Gastrocnemius medialis (tissue), 4 donors: ENCODE results near the gene ELAVL1. TPM values are rescaled to one million over a fixed set of nuclear protein-coding genes. Genes with fewer than 3 reads are reported as not detected.

Experiments used
- ATAC-seq, 2 donors: fragments of 150-250 bp; one replicate each; pipeline ENCODE4 v1.9.1; 2016
- DNase-seq, 2 donors: peaks; one replicate each; pipeline ENCODE4 v3.0.0-alpha.2; 2019
- H3K27ac ChIP-seq, 4 donors: fragments of 200-600 bp; sonication (generic); 1 replicate in 1 of 4; 2 replicates in 3 of 4; pipeline ENCODE4 v1.5.1; 2016 to 2018; ENCODE audit warnings: mild to moderate bottlenecking in 2 of 4, moderate library complexity in 1 of 4
- H3K27me3 ChIP-seq, 3 donors: fragments of 200-600 bp; sonication (generic) in 2 of 3; 1 replicate in 1 of 3; 2 replicates in 2 of 3; pipeline versions ENCODE4 v1.5.1 to v1.6.0; 2016 to 2019; ENCODE audit warnings: mild to moderate bottlenecking in 1 of 3, moderate library complexity in 1 of 3
- H3K36me3 ChIP-seq, 2 donors: fragments of 200-600 bp; sonication (generic) in 1 of 2; one replicate each; pipeline ENCODE4 v1.5.1; 2017 to 2018
- H3K4me1 ChIP-seq, 2 donors: fragments of 200-600 bp; sonication (generic) in 1 of 2; one replicate each; pipeline ENCODE4 v1.5.1; 2016 to 2017; ENCODE audit warnings: mild to moderate bottlenecking in 2 of 2
- H3K4me3 ChIP-seq, 4 donors: fragments of 200-600 bp; sonication (generic) in 3 of 4; 1 replicate in 1 of 4; 2 replicates in 3 of 4; pipeline ENCODE4 v1.5.1; 2016 to 2019; ENCODE audit warnings: mild to moderate bottlenecking in 2 of 4
- H3K9me3 ChIP-seq, 3 donors: fragments of 200-600 bp; sonication (generic) in 2 of 3; 1 replicate in 1 of 3; 2 replicates in 2 of 3; pipeline ENCODE4 v1.5.1; 2016 to 2019
- POLR2A ChIP-seq, 2 donors: fragments of 450-650 bp; IDR thresholded peaks; one replicate each; pipeline ENCODE4 v1.6.1; 2017; ENCODE audit warnings: antibody characterized with exemption in 2 of 2, mild to moderate bottlenecking in 2 of 2, moderate library complexity in 2 of 2
- in situ Hi-C, 4 donors: fragments of 200-750 bp; cut with MboI; loops; one replicate each; pipeline versions ENCODE4 v1.15.0 to v1.8.0; 2017; ENCODE audit warnings: low sequenced_read_pairs in 4 of 4
- intact Hi-C: fragments of 100-400 bp; cut with DNase I; formaldehyde crosslinking; loops from one replicate; pipeline ENCODE4 v1.15.1; 2023; ENCODE audit warnings: low total_unique reads
- total RNA-seq, 4 donors: library from RNA; depleted of rRNA; stranded (reverse); fragments of >200 nt; gene quantifications; one replicate each; pipeline versions ENCODE4 v1.1.0 to v1.2.3, GENCODE V29; 2016
- TF ChIP-seq, protein P1 (sequence below), 5 experiments: fragments of 450-650 bp in 3 of 5; fragments of 200-600 bp in 2 of 5; sonication (generic) in 2 of 5; IDR thresholded peaks in 4 of 5; conservative IDR thresholded peaks in 1 of 5; 1 replicate in 4 of 5; 2 replicates in 1 of 5; pipeline ENCODE4 v1.5.1; 2016 to 2019; ENCODE audit warnings: antibody characterized with exemption in 5 of 5, mild to moderate bottlenecking in 3 of 5, moderate library complexity in 3 of 5

ELAVL1 gene
- total RNA-seq, 4 donors from 2014 or later = 18.2 to 40.5 (median 28.9) TPM

DNA sequence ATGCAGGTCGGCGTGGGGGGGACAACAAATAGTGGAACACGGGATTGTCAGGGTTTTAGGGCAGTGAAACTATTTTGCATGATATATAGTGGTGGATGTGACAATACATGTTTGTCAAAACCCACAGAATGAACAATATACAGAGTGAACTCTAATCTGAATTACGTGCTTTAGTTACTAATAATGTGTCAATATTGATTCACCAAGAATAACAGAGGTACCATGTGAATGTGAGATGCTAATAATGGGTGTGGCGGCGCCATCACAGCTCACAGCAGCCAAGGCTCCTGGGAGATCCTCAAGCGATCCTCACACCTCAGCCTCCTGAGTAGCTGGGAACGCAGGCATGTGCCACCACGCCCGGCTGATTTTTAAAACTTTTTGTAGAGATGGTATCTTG, 12.9 kb downstream of the ELAVL1 start:
- Histone ChIP-seq H3K9me3 (no peaks in the 10 kb centered on the region), H3K4me3 (no peak overlapping the region), H3K27me3 (no peaks in the 10 kb centered on the region), H3K4me1 (peaks cover 38 to 41% of the 10 kb centered on the region in 2 donors), H3K27ac (peak overlapping the region; percentile 84 to 91 (median 89)), H3K36me3 (peaks cover 0 to 29% of the 10 kb centered on the region in 2 donors)
- intact Hi-C loops = no loop called here
- ATAC-seq (no peak), DNase-seq (no peak)
- no peak for TF ChIP-seq POLR2A (IDR thresholded peaks at IDR 0.05)
- TF ChIP-seq, protein P1, sequence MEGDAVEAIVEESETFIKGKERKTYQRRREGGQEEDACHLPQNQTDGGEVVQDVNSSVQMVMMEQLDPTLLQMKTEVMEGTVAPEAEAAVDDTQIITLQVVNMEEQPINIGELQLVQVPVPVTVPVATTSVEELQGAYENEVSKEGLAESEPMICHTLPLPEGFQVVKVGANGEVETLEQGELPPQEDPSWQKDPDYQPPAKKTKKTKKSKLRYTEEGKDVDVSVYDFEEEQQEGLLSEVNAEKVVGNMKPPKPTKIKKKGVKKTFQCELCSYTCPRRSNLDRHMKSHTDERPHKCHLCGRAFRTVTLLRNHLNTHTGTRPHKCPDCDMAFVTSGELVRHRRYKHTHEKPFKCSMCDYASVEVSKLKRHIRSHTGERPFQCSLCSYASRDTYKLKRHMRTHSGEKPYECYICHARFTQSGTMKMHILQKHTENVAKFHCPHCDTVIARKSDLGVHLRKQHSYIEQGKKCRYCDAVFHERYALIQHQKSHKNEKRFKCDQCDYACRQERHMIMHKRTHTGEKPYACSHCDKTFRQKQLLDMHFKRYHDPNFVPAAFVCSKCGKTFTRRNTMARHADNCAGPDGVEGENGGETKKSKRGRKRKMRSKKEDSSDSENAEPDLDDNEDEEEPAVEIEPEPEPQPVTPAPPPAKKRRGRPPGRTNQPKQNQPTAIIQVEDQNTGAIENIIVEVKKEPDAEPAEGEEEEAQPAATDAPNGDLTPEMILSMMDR (IDR thresholded peaks at IDR 0.05 in 4 of 5, conservative IDR thresholded peaks at IDR 0.05 in 1 of 5) = no peak
- in situ Hi-C loops = no loop called here

- no peak overlapping the region for H3K4me3 ChIP-seq
- H3K27ac ChIP-seq = peak overlapping the region in 1 of 4 donors; percentile 4
- in situ Hi-C loops (no loop called here), intact Hi-C loops (no loop called here)
- no peaks in the 10 kb centered on the region for H3K9me3 ChIP-seq
- no peaks in the 10 kb centered on the region for H3K27me3 ChIP-seq
- peaks cover 50 to 52% of the 10 kb centered on the region in 2 donors for H3K4me1 ChIP-seq
- no peak for TF ChIP-seq POLR2A (IDR thresholded peaks at IDR 0.05)
- TF ChIP-seq, protein P1 (IDR thresholded peaks at IDR 0.05 in 4 of 5, conservative IDR thresholded peaks at IDR 0.05 in 1 of 5) = no peak
- ATAC-seq = no peak
- no peak for DNase-seq
- peaks cover 0 to 29% of the 10 kb centered on the region in 2 donors for H3K36me3 ChIP-seq
Measured at GRCh38 chr19:7989071-7989575, 16.3 kb downstream of the ELAVL1 start.

DNA sequence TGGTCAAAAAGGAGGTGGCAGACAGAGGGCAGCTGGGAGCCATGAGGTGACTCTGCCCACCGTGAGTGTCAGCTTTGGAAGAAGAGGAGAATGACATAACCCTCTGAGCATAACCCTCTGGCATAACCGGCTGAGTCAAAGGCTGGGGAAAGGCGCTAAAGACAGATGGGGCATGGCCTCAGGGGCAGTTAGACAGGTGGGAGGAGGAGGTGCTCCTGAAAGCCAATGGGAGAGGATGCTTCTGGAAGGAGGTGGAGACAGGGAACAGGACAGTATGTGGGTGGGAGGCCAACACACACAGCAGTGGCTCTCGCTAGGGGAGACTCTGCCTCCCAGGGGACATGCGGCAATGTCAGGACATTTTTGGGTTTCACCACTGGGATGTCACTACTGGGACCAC, 17.1 kb downstream of the ELAVL1 start:
- H3K9me3 ChIP-seq = no peaks in the 10 kb centered on the region

GRCh38 chr19:7987114-7987768, 18.2 kb downstream of the ELAVL1 start:
- Histone ChIP-seq H3K27me3 (no peaks in the 10 kb centered on the region), H3K36me3 (peaks cover 0 to 29% of the 10 kb centered on the region in 2 donors), H3K4me1 (peaks cover 36 to 39% of the 10 kb centered on the region in 2 donors), H3K27ac (peak overlapping the region; percentile 43 to 83 (median 68)), H3K9me3 (no peaks in the 10 kb centered on the region), H3K4me3 (no peak overlapping the region)
- ATAC-seq = no peak
- TF ChIP-seq, protein P1 (IDR thresholded peaks at IDR 0.05 in 4 of 5, conservative IDR thresholded peaks at IDR 0.05 in 1 of 5) = no peak
- TF ChIP-seq POLR2A (IDR thresholded peaks at IDR 0.05) = no peak
- in situ Hi-C loops = no loop called here
- DNase-seq = no peak
- intact Hi-C loops = no loop called here

More for the DNA sequence above, 17.1 kb downstream of the ELAVL1 start:
- in situ Hi-C loops (no loop called here), intact Hi-C loops (no loop called here)
- TF ChIP-seq POLR2A (IDR thresholded peaks at IDR 0.05) = no peak
- TF ChIP-seq, protein P1 (IDR thresholded peaks at IDR 0.05 in 4 of 5, conservative IDR thresholded peaks at IDR 0.05 in 1 of 5) = no peak
- no peaks in the 10 kb centered on the region for H3K27me3 ChIP-seq
- H3K4me1 ChIP-seq = peaks cover 45 to 47% of the 10 kb centered on the region in 2 donors
- peak overlapping the region in 3 of 4 donors; percentile 4 to 70 (median 26) for H3K27ac ChIP-seq
- peaks cover 0 to 29% of the 10 kb centered on the region in 2 donors for H3K36me3 ChIP-seq
- ATAC-seq = no peak
- DNase-seq = no peak
- H3K4me3 ChIP-seq = no peak overlapping the region
